HEK293 (cell line): ENCODE data around the gene CCDC102B.

ENCODE experiments used
- CTCF ChIP-seq: fragments of 450-650 bp; formaldehyde crosslinking; IDR thresholded peaks from 2 replicates; pipeline ENCODE4 v1.5.1; 2016; ENCODE audit warnings: missing biosample characterization, missing genetic modification characterization
- INSM2 ChIP-seq: fragments of 450-650 bp; formaldehyde crosslinking; IDR thresholded peaks from 2 replicates; pipeline ENCODE4 v1.5.1; 2016; ENCODE audit warnings: missing biosample characterization, missing genetic modification characterization
- KLF9 ChIP-seq: fragments of 450-650 bp; formaldehyde crosslinking; IDR thresholded peaks from 2 replicates; pipeline ENCODE4 v1.5.1; 2016; ENCODE audit warnings: missing biosample characterization, missing genetic modification characterization, low read depth
- SALL2 ChIP-seq: fragments of 450-650 bp; formaldehyde crosslinking; IDR thresholded peaks from 2 replicates; pipeline ENCODE4 v1.5.0; 2017; ENCODE audit warnings: missing biosample characterization, mild to moderate bottlenecking, missing genetic modification characterization, borderline replicate concordance
- YY1 ChIP-seq: fragments of 450-650 bp; formaldehyde crosslinking; IDR thresholded peaks from 2 replicates; pipeline ENCODE4 v1.5.1; 2018; ENCODE audit warnings: missing biosample characterization, missing genetic modification characterization
- ZNF624 ChIP-seq: fragments of 450-650 bp; formaldehyde crosslinking; IDR thresholded peaks from 2 replicates; pipeline ENCODE4 v1.5.1; 2017; ENCODE audit warnings: missing biosample characterization, missing genetic modification characterization
- ZNF76 ChIP-seq: fragments of 450-650 bp; formaldehyde crosslinking; IDR thresholded peaks from 2 replicates; pipeline ENCODE4; 2016; ENCODE audit warnings: low read depth, missing biosample characterization, missing genetic modification characterization, borderline replicate concordance

- TF ChIP-seq YY1 (tag by site-specific recombination) (no peak), CTCF (tag by site-specific recombination) (no peak), ZNF76 (tag by site-specific recombination) (no peak), KLF9 (tag by site-specific recombination) (no peak), INSM2 (tag by site-specific recombination) (no peak), SALL2 (tag by site-specific recombination) (no peak), ZNF624 (no peak)
These were observed 67.6 kb downstream of the CCDC102B start for GRCh38 chr18:68865503-68865902.
